Suppressor macrophage (primary cell): Measurements from ENCODE around the gene ATP2B3.

Experiments used
- DNase-seq, 4 experiments: peaks; one replicate each; pipeline ENCODE4 v3.0.0-alpha.2; 2020 to 2022

Gene ATP2B3

DNA sequence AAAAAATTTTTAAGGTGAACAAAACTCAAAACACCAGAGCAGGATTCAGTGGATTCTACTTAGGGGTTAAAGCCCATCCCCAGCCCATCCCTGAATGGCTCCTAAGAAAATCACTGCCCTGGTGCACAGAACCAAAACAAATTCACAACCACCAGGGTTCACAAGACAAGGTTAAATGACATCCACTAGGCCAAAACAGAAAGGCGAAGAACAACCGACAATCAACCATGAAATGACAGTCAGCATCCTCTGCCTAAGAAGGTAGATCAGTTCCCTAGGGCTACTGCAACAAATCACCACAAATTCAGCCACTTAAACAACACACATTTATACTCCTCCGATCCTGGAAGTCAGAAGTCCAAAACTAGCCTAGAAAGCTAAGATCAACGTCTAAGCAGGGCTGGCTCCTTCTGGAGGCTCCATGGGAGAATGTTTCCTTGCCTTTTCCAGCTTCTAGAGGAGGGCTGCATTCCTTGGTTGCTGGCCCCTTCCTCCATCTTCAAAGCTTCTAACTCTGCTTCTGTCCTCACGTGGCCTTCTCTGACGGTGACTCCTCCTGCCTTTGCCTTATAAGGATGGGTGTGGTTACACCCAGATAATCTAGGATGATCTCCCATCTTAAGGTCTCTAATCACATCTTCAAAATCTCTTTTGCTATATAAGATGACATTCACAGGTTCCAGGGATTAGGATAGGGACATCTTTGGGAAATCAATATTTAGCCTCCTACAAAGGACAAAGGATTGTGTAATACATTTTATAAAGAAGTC, 79.7 kb downstream of the ATP2B3 start:
- DNase-seq: no peak

DNA sequence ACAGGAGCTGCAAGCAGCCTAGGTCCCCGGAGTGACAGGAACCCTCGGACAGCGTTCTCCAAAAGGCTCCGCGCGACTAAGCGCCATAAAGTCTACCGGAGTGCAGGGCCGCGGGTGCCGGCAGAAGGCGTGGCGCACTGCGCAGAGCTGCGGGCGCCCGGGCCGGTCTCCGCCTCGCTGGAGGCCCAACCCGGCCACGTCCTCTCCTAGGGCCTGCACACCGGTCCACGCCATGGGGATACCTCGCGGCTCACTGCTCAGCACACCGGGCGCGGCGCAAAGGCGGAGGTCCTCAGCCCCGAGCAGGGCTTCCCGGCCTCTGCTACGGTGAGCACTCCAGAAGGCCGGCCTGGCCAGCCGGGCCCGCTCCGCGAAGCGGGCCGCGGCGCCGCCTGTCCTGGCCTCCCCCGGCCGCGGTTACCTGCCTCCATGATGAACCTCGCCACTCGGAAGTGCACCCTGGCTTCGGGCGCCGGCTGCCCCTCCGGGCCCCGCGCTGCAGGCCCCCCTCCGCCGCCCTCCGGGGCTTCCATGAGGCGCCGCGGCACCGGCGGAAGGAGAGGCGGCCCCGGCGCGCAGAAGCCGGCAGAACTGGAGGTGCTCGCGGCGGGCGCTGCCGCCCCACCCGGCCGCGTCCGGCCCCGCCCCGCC, 81.2 kb downstream of the ATP2B3 start, which contains the start of gene CCNQ:
CCNQ (minus strand) TSS at position 599 of the 651 bp plus-strand sequence; CDS start at position 533, 66 bp downstream.
- peak; percentile 15 to 55 (median 30) for DNase-seq

DNA sequence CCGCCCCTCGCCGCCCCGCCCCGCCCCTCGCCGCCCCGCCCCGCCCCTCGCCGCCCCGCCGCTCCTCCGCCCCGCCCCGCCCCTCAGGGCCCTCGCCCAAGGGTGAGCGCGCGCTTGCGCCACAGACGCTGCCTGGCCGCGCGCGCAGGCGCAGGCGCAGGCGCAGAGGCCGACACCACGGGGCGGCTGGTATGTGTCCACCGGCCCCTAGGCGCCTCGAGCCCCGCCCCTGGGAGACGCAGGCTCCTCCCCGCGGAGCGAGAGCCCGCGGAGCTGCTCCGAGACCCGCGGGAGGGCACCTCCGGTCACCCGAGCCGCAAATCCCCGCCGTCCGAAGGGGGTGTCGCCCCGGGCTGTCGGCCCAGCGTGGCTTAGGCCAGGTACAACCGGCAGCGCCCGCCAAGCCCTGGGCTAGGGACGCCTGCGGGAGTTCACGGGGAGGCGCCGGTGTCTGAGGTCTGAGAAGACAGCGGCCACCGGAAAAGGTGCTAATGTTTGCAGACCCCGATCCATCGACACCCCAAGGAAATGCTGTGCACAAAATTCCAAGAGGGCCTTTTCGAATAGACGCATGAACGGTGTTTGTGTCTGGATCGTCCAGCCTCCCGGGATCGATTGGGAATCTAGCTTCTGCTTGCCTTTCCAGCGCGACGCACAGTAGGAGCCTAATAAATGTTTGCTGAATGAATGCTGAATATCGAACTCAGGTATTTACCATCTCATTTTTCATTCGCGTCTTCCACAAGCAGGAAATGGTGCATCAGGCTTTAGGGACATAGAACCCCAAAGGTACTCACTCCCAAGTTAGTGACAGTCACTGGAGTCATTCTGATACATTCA, 82.0 kb downstream of the ATP2B3 start:
- peak; percentile 92 to 96 (median 94) for DNase-seq

DNA sequence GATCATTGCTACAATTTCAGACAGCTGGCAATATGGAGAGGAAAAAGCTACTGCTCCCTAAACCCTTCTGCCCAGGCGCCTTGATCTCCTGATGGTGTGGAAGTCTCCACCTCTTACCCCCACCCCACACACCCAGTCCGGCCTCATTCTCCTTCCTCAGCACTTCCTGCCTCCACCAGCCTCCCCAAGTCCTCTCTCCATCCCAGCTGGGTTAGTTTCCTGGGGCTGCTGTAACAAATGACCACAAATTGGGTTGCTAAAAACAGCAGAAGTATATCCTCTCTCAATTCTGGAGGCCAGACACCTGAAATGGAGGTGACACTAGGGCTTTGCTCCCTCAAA, 82.6 kb downstream of the ATP2B3 start:
- peak; percentile 23 to 55 (median 36) for DNase-seq

DNA sequence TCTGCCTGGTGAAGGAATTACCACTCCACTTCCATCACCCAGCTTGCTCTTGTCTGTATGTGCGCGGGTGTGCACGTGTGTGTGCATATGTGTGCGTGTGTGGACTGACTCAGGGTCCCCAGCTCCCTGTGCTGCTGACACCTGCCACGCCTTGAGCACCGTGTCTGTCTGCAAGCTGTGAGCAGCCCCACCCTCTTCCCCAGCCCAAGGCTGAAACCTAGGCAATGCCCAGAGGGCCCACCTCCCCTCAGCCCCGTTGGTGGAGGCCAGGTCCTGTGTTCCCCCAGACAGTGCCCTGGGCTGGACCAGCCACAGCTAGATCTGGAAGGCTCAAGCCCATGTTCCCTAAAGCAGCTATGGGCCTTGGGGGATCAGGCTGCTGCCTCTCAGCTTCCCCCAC, 83.5 kb downstream of the ATP2B3 start:
- DNase-seq: no peak

DNA sequence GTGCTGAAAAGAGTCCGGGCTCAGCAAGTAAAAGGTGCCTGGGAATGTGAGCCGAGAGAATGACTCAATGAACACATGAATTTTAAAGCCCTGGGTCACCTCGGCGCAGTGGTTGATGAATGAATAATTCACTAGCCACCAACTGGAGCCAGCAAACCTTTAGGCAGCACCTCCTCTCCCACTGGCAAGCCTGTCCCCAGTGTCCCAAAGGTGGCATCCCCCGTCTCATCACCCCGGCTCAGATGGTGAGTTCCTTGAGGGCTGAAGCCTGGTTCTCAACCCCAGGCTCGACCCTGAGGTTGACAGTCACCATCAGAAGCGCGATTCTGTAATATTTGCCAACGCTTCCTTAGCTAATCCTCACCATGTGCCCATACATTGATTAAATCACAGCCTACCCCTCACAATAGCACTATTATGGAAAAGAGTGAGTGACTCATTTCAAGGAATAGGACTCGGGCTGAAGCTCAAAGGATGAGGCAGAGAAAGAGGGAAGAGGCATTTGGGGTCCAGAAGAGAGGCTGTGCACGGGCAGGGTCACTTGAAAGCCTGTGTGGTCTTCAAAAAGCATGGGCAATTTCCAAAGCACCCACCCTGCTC, 84.2 kb downstream of the ATP2B3 start:
- DNase-seq: no peak

DNA sequence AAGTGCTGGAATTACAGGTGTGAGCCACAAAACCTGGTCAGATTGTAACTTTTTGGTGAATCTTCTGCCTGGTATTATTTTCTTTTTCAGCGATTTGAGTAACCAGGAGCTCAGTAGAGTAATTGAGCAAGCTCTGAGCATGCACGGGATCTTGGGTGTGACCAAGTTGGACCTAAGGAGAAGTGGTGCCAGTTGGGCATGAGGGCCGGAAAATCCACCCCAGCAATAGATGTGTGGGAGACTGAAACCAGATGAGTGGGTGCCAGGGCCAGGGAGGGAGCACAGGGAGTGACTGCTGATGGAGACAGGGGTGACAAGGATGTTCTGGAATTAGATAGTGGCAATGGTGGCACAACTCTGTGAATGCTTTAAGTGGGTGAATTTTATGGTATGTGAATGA, 85.2 kb downstream of the ATP2B3 start:
- peak; percentile 17 to 63 (median 48) for DNase-seq

DNA sequence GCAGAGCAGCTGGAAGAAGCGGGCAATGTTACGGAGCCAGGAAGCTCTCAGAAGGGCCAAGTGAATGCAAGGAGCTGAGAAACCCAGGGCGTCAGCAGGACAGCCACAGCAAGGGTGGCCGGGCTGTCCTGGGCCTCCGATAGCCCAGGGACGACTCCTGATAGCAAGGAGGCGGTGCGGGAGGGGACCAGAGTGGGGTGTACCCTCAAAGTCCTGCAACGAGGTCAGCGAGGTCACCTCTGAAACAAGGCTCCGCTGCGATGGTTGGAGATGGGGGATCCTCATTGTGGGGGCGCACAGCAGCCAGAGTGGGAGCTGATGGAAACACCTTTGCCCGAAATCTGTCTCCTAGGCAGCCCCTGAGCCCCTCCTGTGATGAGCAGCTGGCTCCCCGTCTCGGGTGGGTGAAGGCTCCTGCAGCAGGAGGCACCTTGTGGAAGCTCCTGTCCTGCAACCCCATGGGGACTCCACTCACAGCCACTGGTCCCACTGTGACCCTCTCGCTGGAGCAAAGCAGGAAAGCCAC, 85.8 kb downstream of the ATP2B3 start:
- DNase-seq: no peak

DNA sequence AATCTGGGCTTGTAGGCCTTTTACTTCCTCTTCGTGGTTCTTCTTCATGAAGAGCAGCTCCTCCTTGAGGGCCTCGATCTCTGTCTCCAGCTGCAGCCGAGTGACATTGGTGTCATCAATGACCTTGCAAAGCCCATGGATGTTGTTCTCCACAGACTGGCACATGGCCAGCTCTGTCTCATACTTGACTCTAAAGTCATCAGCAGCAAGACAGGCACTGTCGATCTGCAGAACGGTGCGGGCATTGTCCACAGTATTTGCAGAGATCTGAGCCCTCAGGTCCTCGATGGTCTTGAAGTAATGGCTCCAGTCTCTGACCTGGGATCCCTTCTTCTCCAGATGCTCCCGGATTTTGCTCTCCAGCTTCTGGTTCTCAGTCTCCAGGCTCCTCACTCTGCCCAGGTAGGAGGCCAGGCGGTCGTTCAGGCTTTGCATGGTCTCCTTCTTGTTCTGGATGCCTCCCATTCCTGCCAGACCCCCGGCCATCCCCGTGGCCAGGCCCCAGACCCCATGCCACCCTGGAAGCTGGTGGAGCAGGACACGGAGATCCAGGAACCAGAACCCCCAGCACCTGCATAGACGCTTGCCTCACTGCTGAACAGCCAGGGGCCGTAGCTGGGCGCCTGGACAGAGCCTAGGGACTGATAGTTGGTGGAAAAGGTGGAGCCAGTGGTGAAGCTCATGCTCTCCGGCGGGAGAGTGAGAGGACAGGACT, 87.4 kb downstream of the ATP2B3 start:
- peak in 3 of 4 experiments; percentile 21 to 30 (median 28) for DNase-seq

DNA sequence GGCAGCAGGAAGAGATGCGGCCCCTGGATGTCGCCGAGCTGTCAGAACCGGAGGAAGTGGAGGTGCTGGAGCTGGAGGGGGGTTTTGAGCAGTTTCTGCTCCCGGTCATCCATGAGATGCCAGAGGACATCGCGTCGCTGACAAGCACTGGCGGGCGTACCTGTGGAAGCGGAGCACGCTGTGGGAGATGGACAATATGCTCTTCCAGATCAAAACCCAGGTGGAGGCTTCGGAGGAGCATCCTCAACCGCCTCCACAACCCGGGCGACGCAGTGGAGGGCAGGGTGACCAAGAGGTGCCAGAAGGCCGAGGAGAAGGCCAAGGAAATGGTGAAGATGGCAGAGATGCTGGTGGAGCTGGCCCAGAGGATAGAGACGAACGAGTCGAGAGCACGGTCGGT, 89.1 kb downstream of the ATP2B3 start:
- no peak for DNase-seq

DNA sequence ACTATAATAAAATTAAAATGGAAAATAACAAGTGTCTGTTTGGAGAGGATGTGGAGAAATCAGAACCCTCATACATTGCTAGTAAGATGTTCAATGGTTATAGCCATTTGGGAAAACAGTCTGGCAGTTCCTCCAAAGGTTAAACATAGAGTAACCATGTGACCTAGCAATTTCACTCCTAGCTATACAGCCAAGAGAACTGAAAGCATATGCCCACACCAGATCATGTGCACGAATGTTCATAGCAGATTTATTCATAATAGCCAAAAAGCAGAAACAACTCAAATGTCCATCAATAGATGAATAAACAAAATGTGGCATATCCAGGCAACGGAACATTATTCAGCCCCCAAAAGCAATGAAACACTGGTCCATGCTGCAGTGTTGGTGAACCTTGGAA, 90.9 kb downstream of the ATP2B3 start:
- DNase-seq: peak; percentile 66 to 86 (median 77)

DNA sequence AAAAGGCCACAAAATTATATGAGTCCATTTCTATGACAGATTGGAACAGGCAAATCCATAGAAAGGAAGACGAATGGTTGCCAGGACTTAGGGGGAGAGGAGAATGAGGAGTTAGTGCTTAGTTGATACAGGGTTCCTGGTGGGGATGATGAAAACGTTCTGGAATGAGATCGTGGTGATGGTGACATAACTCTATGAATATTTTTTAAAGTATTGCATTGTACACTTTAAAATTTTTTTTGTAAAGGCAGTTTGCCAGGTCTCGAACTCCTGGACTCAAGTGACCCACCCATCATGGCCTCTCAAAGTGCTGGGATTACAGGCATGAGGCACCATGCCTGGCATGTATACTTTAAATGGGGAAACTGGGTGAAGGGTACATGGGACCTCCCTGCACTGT, 91.4 kb downstream of the ATP2B3 start:
- DNase-seq: no peak

DNA sequence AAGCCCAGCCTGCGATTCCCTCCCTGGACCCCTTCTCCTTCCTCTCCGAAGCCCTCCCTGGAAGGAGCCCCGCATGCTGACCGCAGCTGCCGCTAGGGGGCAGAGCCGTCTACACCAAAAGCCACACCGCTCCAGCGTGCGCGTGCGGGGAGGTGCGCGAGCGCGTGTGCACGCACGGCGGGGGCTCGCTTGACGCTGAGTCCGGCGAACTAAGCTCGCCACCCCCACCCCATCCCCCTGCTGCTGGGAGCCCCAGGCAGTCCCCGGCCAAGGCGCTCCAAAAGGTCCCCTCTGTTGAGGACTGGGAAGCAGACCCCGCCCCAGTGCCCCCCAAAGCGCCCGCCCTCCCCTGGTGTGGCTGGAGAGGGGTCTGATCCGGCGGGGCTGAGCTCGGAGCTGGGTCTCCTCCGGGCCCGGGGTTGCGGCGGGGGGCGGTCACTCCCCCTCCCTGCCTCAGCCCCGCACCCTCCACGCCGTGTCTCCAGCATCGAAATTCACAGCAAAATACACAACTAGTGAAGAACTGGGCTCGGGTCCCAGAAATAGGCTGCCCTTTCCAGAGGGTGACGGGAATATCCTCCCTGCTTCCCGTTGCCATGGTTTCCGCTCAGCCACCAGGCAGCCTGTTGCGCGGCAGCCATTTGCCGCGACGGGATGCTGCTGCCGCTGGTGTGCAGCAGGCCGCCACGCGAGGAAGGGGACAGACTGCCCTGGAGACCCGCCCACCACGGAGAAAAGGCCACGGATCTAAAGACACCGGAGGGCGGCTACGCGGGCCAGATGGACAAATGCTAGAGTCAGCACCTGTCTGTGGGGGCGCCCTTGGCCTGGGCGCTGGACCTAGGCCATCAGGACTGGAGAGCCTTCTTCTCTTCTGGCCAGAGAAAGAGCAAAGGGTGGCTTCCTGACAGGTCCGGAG, 92.7 kb downstream of the ATP2B3 start:
- DNase-seq: peak; percentile 45 to 83 (median 58)

DNA sequence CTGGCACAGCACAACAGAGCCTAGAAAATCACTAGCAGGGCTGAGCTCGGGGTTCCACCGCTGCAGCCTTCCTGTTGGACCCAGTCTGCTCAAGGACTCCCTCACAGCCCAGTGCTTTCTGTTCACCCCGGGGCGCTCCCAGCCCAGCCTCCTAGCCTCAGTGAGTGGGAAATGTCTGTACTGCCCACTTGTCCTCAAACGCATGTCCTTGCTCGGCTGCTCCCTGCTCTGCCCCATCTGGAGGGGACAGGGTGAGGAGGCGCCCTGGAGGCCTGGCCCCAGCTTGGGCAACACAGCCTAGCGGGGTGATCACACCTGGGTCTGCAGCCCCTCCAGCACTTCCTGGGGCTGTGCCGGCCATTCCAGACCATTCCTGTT, 93.4 kb downstream of the ATP2B3 start:
- no peak for DNase-seq

DNA sequence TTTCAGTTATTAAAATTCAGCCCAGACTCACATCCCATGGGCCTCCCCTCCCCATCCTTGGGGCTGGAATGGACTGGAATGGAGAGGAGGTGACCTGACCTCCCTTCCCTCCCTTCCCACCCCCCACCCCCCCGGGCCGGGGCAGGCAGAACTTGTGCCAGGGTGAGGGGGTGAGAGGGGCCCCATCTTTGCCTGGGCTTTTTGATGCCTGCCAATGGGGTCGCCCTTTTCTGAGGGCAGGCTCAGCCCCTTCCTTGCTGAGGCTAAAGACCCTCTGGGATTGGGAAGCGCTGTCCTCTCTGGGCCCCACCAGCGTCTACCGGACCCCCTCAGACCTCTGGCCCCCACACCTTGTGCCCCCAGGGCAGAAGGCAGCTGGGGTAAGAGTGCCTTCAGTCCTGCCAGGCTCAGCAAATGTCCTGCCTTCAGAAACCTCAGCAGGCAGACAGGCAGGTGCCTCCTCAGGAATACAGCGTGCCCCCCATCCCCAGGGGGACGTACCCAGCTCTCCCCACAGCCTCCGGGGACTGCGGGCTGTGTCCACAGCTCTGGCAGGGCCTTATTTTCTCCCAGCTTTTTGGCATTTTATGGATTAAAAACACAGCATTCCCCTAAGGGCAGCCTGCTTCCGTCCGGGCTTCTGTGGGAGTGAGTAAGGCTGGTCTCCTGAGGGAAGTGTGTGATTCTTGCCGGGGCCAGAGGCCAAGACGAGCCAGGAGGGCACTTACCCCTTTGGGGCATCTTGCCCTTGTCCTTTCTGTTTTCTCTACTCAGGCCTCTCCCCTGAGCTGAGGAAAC, 94.1 kb downstream of the ATP2B3 start:
- DNase-seq: no peak

DNA sequence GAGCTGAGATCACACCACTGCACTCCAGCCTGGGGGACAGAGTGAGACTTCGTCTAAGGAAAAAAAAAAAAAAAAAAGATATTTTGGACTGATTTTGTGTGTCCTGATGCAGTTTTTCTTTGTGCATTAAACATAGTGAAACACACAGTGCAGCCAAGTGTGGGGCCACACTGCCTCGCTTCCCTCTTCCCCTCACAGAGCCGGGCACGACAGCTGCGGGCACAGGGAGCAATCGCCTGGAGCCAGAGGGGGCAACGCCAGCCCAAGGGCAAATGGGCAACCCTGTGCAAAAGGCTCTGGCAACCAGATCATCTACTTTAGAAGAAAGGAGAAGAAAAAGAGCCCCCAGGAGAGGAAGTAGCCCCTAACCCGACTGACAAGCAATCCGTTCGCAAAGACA, 95.0 kb downstream of the ATP2B3 start:
- DNase-seq: no peak

DNA sequence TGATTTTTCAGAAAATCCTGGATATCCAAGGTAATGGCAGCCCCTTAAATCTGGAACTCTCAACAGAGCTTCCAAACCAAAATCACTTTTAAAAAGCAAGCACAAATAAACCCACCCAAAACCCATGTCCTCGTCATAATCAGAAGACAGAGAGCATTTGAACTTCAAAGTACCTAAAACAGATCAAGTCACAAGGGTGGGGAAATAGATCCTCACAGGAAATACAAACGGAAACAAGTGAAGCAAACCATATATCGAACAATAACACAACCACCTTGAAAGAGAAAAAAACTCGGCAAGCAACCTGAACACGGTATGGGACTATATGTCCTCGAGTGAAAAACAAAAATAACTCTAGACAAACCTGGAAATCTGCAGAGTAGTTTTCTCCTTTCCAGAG, 97.4 kb downstream of the ATP2B3 start:
- no peak for DNase-seq

DNA sequence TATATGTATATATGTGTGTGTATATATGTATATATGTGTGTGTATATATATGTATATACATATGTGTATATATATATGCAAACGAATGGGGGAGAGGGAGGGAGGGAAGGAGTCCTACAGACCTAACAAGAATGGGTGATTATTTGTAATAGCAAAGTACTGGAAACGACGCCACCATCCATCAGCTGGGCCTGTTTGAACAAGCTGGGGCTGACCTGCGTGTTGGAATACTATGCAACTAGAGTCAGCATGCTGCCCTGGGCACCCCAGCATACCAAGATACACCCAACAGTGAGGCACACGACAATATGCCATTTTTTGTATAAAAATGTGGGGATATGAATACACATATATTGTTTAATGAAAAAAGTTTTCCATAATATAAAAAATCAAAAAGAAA, 103.1 kb downstream of the ATP2B3 start:
- DNase-seq: no peak

DNA sequence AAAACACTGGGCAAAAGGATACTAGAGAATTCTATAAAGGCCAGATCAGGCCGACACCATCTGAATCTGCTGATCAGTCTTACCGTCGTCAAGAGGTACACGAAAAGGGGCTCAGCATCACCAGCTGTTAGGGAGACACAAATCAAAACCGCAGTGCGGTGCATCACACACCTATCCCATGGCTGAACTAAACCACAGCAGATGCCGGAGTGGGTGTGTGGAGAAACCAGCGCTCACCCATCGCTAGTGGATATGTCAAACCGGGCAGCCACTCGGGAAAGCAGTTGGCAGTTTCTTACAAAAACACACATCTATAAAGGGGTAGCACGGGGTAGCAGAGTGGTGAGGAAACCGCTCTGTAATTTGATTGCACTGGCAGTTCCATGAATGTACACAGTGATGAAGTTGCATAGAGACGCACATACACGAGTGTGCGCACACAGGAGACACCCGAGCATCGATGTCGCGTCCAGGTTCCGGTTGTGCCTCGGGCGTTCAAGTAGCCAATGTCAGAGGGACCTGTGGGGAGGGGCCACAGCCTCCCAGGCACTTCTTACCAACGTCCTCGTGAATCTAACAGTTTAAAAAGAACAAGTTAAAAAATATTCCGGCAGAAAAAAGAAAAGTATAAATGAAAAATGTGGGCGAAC, 104.6 kb downstream of the ATP2B3 start:
- no peak for DNase-seq
